Upper lobe of left lung (tissue), 4 donors: ENCODE results near the gene TOP1.

Source experiments
- POLR2A ChIP-seq, 4 donors: fragments of 450-650 bp; IDR thresholded peaks; one replicate each; pipeline ENCODE4 v1.5.1; 2016 to 2017; ENCODE audit warnings: antibody characterized with exemption in 4 of 4, mild to moderate bottlenecking in 2 of 4
- POLR2AphosphoS5 ChIP-seq, 2 donors: sonication (generic); formaldehyde crosslinking; IDR thresholded peaks; one replicate each; pipeline ENCODE4 v1.5.1; 2017; ENCODE audit warnings: antibody characterized with exemption in 2 of 2
- TF ChIP-seq, protein P1 (sequence below), 6 experiments: fragments of 450-650 bp in 4 of 6; fragments of 200-600 bp in 2 of 6; sonication (generic) in 2 of 6; IDR thresholded peaks; one replicate each; pipeline ENCODE4 v1.5.1; 2016 to 2019; ENCODE audit warnings: antibody characterized with exemption in 6 of 6

DNA sequence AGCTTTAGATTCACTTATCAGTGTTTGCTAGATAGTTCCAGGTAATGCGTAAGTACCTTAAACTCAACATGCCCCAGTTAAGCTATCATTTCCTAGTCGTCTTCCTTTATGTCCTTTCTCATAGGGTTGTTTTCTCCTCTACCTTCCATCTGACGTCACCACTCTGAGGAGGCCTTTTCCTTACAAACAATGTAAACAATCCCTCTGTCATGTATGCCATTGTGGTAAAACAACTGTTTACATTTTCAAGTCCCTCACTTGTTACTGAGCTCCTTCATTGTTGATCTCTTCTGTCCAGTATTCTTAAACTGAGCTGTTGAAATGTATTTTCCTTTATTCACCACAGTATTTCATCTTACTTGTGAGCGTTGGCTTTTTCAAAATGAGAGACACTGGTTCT, 63.3 kb downstream of the TOP1 start:
- TF ChIP-seq POLR2AphosphoS5 (IDR thresholded peaks at IDR 0.05) (no peak), POLR2A (IDR thresholded peaks at IDR 0.05) (no peak)
- TF ChIP-seq, protein P1, sequence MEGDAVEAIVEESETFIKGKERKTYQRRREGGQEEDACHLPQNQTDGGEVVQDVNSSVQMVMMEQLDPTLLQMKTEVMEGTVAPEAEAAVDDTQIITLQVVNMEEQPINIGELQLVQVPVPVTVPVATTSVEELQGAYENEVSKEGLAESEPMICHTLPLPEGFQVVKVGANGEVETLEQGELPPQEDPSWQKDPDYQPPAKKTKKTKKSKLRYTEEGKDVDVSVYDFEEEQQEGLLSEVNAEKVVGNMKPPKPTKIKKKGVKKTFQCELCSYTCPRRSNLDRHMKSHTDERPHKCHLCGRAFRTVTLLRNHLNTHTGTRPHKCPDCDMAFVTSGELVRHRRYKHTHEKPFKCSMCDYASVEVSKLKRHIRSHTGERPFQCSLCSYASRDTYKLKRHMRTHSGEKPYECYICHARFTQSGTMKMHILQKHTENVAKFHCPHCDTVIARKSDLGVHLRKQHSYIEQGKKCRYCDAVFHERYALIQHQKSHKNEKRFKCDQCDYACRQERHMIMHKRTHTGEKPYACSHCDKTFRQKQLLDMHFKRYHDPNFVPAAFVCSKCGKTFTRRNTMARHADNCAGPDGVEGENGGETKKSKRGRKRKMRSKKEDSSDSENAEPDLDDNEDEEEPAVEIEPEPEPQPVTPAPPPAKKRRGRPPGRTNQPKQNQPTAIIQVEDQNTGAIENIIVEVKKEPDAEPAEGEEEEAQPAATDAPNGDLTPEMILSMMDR (IDR thresholded peaks at IDR 0.05), result no peak
